Measurements from ENCODE around the gene POLR3B.
"Not testable (repeated sequence)": the region's sequence is repeated elsewhere in the genome, so short reads cannot be mapped to it uniquely, and the experiment has no call there.

POLR3B gene

GRCh38 chr12:106342397-106343213, 14.9 kb upstream of the POLR3B start:
- peak; percentile 16 for DNase-seq (ENCODE audit: low spot score)

- no peak for DNase-seq (ENCODE audit: low spot score)
Measured at GRCh38 chr12:106343214-106343528, 14.4 kb upstream of the POLR3B start.

- DNase-seq (ENCODE audit: low spot score), result no peak
Measured at GRCh38 chr12:106344131-106344530, 13.4 kb upstream of the POLR3B start.

GRCh38 chr12:106345746-106346145, 11.8 kb upstream of the POLR3B start:
- peak; percentile 62 for DNase-seq (ENCODE audit: low spot score)

GRCh38 chr12:106348411-106348810, 9.1 kb upstream of the POLR3B start:
- DNase-seq (ENCODE audit: low spot score), result no peak

- no peak for DNase-seq (ENCODE audit: low spot score)
Measured at GRCh38 chr12:106353175-106353574, 4.4 kb upstream of the POLR3B start.

- peak; percentile 46 for DNase-seq (ENCODE audit: low spot score)
Measured at GRCh38 chr12:106358396-106359241, 1.1 kb downstream of the POLR3B start.

GRCh38 chr12:106359646-106360399, 2.3 kb downstream of the POLR3B start:
- no peak for DNase-seq (ENCODE audit: low spot score)

- DNase-seq (ENCODE audit: low spot score), result no peak
Measured at GRCh38 chr12:106360400-106360994, 2.9 kb downstream of the POLR3B start.

GRCh38 chr12:106362971-106363370, 5.4 kb downstream of the POLR3B start:
- no peak for DNase-seq (ENCODE audit: low spot score)

- no peak for DNase-seq (ENCODE audit: low spot score)
Measured at GRCh38 chr12:106364261-106364660, 6.7 kb downstream of the POLR3B start.

GRCh38 chr12:106369624-106370346, 12.2 kb downstream of the POLR3B start:
- DNase-seq (ENCODE audit: low spot score), result peak; percentile 72

- DNase-seq (ENCODE audit: low spot score), result no peak
Measured at GRCh38 chr12:106378788-106379187, 21.2 kb downstream of the POLR3B start.

- no peak for DNase-seq (ENCODE audit: low spot score)
Measured at GRCh38 chr12:106380954-106381353, 23.4 kb downstream of the POLR3B start.

- not testable (repeated sequence) for DNase-seq (ENCODE audit: low spot score)
Measured at GRCh38 chr12:106381866-106382265, 24.3 kb downstream of the POLR3B start.

GRCh38 chr12:106386813-106387535, 29.4 kb downstream of the POLR3B start:
- DNase-seq (ENCODE audit: low spot score), result no peak

GRCh38 chr12:106387848-106388377, 30.4 kb downstream of the POLR3B start:
- no peak for DNase-seq (ENCODE audit: low spot score)

- DNase-seq (ENCODE audit: low spot score), result no peak
Measured at GRCh38 chr12:106389151-106389550, 31.6 kb downstream of the POLR3B start.

GRCh38 chr12:106392759-106393158, 35.2 kb downstream of the POLR3B start:
- DNase-seq (ENCODE audit: low spot score), result no peak

GRCh38 chr12:106409878-106410277, 52.3 kb downstream of the POLR3B start:
- no peak for DNase-seq (ENCODE audit: low spot score)
